GM18520 (cell line): Measurements from ENCODE around the gene TIRAP.
A peak's percentile ranks its signal among the peaks of the same experiment; 100 is the strongest.
"Not testable (repeated sequence)": the region's sequence is repeated elsewhere in the genome, so short reads cannot be mapped to it uniquely, and the experiment has no call there.

Experiments
- ATAC-seq: cut with Tn5 transposase; IDR thresholded peaks from one replicate; pipeline ENCODE4 v1.9.1; 2021; ENCODE audit not compliant: unreplicated experiment

The TIRAP gene, protein sequence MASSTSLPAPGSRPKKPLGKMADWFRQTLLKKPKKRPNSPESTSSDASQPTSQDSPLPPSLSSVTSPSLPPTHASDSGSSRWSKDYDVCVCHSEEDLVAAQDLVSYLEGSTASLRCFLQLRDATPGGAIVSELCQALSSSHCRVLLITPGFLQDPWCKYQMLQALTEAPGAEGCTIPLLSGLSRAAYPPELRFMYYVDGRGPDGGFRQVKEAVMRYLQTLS

GRCh38 chr11:126282736-126283591, at the start of gene TIRAP:
TSS of gene TIRAP (plus strand) at chr11:126283093. CDS start at chr11:126290895, 7,802 bp downstream.
- peak; percentile 35 for ATAC-seq

DNA sequence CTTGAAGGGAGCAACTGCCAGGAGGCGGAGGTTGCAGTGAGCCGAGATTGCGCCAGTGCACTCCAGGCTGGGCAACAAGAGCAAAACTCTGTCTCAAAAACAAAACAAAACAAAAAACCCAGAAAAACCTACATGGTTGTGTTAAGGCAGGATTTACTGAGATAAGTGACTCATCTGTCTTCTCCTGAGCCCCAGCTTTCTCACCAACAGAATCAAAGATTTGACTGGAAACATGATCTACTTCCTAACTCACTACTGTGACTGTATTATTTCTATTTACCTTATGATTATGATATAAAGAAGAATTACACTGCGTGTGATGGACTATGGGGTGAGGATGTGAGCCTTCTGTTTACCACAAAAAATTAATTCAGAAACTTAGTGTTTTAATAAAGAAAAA, 49.5 kb upstream of the TIRAP start:
- ATAC-seq: no peak

- no peak for ATAC-seq
Observed at GRCh38 chr11:126246636-126247035, 36.3 kb upstream of the TIRAP start.

- no peak for ATAC-seq
Observed at GRCh38 chr11:126253265-126253664, 29.6 kb upstream of the TIRAP start.

GRCh38 chr11:126254819-126255218, 28.1 kb upstream of the TIRAP start:
- ATAC-seq: no peak

DNA sequence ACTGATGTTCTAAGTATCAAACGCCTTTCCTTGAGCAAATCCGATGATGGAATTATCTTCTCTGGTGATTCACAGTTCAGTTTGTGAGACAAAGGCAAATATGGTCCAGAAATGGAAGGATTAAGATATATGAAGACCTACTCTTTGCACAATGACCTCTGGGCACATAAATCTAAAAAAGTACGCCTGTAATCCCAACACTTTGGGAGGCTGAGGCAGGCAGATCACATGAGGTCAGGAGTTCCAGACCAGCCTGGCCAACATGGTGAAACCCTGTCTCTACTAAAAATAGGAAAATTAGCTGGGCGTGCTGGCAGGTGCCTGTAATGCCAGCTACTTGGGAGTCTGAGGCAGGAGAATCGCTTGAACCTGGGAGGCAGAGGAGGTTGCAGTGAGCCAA, 27.4 kb upstream of the TIRAP start:
- ATAC-seq: not testable (repeated sequence)

DNA sequence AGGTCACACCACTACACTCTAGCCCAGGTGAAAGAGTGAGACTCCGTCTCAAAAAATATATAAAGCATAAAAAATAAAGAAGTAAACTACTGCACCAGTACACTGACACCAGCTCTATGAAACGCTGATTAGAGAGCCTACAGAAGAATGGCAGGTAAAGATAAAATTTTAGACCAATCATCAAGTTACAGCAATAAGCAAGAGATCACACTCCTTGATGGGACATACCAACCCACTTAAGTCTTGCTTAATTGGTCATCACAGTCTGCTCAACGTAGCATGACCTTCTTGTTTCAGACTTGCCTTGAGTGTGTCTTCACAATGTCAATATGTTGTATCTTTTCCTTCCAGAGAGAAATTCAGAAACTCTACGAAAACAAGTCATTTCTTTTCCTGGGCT, 26.7 kb upstream of the TIRAP start:
- ATAC-seq: no peak

DNA sequence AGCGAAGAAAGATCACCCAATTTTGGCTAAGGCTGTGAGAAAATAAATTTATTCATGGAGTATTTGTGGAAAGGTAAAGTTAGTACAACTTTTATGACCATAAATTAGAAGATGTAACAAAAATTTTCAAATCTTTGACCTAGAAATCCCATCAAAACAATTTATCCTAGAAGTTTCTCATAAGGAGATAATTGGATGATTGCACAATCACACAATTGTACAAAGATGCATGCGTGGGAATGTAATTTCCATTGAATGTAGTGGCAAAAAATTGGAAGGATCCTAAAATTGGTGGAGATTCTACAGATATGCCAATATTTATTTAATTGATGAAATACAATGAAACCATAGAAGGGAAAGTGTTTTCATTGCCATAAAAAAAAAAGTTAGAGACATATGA, 25.7 kb upstream of the TIRAP start:
- ATAC-seq: no peak

DNA sequence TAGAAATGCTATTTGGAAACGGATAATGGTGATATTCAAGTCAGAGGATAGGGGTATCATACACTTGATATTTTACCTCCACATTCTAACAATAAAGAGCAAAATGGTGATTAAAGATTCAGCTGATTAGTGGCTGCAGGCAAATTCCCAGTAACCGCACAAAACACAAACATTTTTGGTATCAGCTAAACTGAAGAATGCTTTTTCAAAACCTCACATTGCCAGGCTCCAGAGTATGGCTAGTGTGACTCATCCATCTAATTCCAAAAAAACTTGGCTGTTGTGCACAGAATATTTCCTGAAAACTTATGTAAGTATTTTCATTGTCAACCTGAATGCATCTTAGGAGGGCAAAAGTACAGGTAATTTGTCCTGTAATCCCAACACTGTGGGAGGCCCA, 25.1 kb upstream of the TIRAP start:
- ATAC-seq: no peak

DNA sequence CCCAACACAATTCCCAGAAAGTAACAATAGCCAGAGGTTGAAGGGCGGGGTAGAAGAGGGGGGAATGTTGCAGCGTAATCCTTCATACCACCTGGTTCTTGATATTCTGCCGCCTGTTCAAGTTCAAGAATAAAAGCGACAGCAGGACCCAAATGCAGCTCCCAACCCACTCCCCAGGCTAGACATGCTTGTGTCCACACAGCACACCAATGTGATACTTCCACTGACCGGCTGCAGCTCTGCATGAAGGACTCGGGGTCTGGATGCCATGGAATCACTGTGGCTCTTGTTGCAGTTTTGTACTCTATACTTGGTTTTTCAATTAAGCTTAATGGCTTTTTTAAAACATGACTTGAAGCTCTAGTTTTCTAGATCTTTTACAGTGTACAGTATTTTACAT, 20.7 kb upstream of the TIRAP start:
- no peak for ATAC-seq

- ATAC-seq: no peak
Observed at GRCh38 chr11:126263489-126263888, 19.4 kb upstream of the TIRAP start.

DNA sequence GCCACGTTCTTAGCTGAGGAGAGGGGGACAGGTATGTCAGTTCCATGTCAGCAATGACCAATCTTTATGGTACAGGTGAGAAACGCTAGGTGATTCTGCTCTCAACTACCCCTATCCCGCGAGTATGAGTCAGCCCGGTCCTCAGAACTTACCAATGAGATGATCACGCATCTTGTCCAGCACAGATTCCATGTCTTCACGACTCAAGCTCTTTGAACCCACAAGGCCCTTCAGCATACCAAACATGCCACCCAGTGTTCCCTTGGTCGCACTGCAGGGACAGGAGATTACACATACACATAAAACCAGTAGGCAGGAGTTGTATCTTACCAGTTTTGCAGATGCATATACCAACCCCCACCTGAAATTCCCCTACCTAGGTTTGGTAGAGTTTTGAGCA, 17.1 kb upstream of the TIRAP start:
- no peak for ATAC-seq

DNA sequence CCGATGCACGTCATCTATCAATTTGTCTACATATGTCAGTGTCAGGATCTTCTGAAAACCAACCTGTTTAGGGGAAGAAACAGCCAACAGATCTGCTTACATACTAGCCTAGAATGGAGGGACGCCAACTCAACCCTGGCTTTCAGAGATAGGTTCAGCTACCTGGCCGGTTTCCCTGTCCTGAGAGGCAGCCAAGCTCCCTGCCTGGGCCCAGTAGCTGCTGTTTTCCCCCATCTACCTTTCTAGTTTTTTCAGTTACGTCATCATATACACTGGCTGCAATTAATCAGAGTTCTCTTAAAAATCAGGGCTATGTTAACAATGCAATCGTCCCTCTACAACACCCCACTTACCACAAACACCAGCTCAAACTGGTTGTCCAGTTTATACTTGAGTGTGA, 15.2 kb upstream of the TIRAP start:
- ATAC-seq: no peak

DNA sequence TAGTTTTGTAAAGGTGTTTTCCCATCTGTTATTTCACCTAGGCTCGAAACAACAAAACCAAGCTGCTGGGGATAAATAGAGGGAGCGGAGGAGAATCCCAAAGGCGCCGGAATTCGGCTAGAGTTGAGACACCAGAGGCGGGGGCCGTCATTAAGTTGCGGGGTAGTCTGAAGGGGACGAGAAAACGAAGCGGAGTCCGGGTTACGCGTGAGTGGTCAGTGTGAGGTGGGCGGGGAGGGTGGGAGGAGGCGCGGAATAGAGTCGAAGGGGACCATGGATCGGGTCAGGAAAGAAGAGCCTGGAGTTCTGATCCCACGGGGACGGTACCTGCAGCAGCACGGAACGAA, 14.6 kb upstream of the TIRAP start:
- ATAC-seq: no peak

GRCh38 chr11:126268708-126269579, 13.9 kb upstream of the TIRAP start, which contains the start of the genes FOXRED1 and SRPRA:
TSS of gene FOXRED1 (plus strand) at chr11:126269154. CDS start at chr11:126269207, 53 bp downstream.
TSS of gene SRPRA (minus strand) at chr11:126268895. CDS start at chr11:126268804, 91 bp downstream.
- peak; percentile 97 for ATAC-seq

- no peak for ATAC-seq
Observed at GRCh38 chr11:126277322-126277721, 5.6 kb upstream of the TIRAP start.

- no peak for ATAC-seq
Observed at GRCh38 chr11:126277780-126278179, 5.1 kb upstream of the TIRAP start.

DNA sequence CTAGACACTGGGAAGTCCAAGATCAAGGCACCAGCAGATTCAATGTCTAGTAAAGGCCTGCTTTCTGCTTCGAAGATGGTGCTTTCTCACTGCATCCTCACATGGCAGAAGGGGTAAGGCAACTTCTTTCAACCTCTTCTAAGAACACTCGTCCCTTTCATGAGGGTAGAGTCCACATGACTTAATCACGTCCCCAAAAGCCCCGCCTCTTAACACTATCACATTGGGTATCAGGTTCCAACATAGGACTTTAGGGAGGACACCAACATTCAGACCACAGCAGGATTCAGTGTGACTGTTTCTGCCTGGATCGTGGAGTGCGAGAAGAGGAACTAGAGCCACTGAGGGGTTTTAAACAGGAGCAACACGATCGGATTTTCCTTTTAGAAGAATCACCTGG, 3.7 kb upstream of the TIRAP start:
- no peak for ATAC-seq

DNA sequence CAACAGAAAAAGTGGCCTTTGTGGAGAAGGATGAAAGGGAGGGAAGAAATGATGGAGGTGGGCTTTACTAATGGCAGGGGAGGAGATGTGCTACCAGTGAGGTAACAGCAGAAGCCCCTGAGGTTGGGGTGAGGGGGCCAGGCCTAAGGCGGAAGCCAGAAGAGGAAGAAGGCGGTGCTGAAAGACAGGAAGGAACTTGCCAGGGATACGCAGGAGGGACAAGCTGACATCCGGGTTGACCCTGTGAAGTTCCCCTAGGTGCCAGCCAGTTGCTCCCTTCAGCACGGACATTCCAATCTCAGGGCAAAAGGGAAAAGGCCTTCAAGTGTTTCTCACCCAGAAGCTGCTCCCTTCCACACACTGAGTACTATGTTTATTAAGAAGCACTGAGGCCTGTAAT, 2.3 kb upstream of the TIRAP start:
- no peak for ATAC-seq

DNA sequence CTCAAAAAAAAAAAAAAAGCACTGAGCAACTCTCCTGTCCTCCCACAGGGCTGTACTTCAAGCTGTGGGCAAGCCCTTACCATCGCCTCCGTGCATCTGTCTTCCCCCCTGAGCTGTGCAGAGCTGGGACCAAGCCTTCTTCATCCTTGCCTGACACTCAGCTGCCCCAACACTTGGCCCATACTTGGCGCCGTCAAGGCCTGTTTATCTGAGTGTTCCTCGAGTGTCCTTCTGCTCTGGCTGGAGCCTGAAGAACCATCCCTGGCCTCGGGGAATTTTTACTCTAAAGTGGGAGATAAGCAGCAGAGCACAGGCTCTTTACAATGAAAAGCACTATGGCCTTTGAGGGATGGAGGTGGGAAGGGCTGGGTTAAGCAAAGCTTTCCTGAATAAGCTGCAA, 1.6 kb upstream of the TIRAP start:
- no peak for ATAC-seq

DNA sequence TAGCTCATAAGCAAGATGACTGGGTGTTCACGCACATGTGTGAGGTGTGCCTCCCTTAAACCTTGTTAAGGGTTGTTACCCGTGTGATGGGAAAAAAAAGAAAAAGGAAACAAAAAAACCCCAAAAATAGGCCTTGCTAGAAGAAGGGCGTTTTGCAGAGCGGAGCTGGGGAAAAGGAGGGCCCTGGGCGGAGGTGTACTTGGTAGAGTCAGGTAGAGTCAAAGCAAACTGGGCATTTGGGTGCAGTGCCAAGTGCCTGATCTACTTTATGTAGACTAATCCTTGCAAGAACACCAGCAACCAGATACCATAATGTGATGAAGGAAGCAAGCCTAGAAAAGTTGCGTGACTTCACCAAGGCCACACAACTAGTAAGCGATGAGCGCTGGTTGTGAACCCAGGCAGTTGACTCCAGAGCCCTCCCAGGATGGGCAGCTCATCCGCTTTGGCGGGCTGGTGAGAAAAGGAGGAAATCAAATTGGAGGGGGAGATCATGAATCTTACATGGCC, 1.2 kb upstream of the TIRAP start:
- ATAC-seq: no peak
